ENCODE measurements around the gene FBXO17.
"Not testable (repeated sequence)": the region's sequence is repeated elsewhere in the genome, so short reads cannot be mapped to it uniquely, and the experiment has no call there.

FBXO17 gene

DNA sequence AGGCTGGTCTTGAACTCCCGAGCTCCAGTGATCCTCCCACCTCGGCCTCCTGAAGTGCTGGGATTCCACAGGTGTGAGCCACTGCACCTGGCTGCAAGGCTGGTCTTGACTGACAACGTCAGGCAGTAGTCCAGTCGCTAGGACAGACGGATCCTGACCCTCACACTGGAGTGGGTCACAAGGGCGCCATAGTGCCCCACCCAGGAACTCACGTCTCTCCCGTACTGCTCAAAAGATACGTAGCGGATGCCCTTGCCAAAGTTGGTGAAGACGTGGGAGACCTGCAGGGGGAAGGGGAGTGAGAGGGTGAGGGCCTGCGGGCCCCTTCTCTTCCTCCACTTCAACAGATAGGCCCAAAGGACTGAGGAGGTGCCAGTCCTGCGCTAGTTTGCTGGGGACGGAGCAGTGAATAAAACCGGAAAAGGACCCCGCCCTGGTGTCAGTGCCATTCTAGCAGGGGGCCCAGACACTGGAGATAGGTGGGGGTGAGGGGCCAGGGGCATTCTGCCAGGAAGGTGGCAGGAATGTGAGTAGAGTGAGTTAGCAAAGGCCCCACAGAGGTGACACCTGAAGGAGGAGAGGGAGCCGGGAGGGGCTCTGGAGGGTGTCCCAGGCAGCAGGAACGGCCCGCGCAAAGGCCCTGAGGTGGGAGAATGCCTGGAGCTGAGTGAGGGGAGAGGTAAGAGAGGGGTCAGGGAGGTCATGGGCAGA lies 32.9 kb downstream of the FBXO17 start:
- no peak for DNase-seq (ENCODE audit: low read depth)
- TF ChIP-seq, protein P1, sequence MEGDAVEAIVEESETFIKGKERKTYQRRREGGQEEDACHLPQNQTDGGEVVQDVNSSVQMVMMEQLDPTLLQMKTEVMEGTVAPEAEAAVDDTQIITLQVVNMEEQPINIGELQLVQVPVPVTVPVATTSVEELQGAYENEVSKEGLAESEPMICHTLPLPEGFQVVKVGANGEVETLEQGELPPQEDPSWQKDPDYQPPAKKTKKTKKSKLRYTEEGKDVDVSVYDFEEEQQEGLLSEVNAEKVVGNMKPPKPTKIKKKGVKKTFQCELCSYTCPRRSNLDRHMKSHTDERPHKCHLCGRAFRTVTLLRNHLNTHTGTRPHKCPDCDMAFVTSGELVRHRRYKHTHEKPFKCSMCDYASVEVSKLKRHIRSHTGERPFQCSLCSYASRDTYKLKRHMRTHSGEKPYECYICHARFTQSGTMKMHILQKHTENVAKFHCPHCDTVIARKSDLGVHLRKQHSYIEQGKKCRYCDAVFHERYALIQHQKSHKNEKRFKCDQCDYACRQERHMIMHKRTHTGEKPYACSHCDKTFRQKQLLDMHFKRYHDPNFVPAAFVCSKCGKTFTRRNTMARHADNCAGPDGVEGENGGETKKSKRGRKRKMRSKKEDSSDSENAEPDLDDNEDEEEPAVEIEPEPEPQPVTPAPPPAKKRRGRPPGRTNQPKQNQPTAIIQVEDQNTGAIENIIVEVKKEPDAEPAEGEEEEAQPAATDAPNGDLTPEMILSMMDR (conservative IDR thresholded peaks at IDR 0.05; ENCODE audit: low read depth, low read length): no peak
- no peak overlapping the region for H3K4me3 ChIP-seq (ENCODE audit: low read depth, low read length)

DNA sequence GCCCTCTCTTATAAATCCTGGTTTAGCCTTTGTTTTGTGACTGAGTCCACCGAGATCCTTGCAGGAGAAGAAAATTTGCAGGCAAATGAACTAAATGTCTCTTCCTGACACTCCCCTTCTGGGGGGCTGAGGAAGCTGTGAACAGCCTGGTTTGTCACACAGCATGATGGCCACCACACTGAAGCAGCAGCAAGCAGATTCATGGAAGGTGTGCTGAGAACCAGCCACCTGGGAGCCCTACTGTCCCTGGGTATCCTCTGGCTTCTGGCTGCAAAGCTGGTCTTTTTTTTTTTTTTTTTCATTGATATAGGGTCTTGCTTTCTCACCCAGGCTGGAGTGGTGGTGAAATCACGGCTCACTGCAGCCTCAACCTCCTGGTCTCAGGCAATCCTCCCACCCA lies 33.6 kb downstream of the FBXO17 start:
- TF ChIP-seq, protein P1 (conservative IDR thresholded peaks at IDR 0.05; ENCODE audit: low read depth, low read length): no peak
- no peak overlapping the region for H3K4me3 ChIP-seq (ENCODE audit: low read depth, low read length)
- DNase-seq (ENCODE audit: low read depth): no peak

DNA sequence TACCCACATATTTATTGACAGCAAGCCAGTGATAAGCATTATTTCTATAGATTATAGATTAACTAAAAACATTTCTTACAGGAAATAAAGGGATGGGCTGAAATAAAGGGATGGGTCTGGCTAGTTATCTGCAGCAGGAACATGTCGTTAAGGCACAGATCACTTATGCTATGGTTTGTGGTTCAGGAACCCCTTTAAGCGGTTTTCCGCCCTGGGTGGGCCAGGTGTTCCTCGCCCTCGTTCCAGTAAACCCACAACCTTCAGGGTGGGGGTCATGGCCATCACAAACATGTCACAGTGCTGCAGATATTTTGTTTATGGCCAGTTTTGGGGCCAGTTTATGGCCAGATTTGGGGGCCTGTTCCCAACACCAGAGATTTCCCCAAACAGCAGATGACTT lies 34.1 kb downstream of the FBXO17 start:
- DNase-seq (ENCODE audit: low read depth); H3K4me3 ChIP-seq (ENCODE audit: low read depth, low read length): not testable (repeated sequence)

DNA sequence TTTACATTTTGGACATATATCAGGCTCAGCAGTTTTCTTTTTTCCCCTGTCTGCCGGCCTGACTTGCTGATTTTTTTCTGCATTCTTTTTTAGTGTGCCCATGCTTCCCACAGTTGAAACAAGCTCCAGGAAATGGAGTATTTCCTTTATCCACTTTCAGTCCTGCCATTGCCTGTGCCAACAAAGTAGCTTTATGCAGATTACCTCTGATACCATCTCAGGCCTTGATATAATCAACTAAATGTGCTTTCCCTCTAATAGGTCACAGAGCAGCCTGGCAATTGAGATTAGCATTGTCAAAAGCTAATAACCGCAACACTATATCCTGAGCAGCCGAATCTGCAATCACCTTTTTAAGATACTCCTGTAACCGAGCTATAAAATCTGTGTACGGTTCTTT lies 35.6 kb downstream of the FBXO17 start:
- H3K4me3 ChIP-seq (ENCODE audit: low read depth, low read length): no peak overlapping the region
- no peak for DNase-seq (ENCODE audit: low read depth)
- TF ChIP-seq, protein P1 (conservative IDR thresholded peaks at IDR 0.05; ENCODE audit: low read depth, low read length): no peak

DNA sequence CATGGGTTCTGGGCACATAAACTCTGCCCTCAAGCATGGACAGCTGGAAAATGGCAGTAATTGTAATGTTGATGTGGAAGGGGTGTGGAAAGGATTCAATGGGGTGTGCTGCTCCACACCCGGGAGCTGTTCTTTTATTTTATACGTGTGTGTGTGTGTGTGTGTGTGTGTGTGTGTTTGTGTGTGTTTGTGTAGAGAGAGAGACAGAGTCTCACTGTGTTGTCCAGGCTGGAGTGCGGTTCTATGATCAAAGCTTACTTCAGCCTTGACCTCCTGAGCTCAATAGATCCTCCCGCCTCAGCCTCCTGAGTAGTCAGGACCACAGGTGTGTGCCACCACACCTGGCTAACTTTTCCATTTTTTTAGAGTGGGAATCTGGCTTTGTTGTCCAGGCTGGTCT lies 42.0 kb downstream of the FBXO17 start:
- no peak overlapping the region for H3K4me3 ChIP-seq (ENCODE audit: low read depth, low read length)
- no peak for DNase-seq (ENCODE audit: low read depth)
- TF ChIP-seq, protein P1 (conservative IDR thresholded peaks at IDR 0.05; ENCODE audit: low read depth, low read length): no peak

DNA sequence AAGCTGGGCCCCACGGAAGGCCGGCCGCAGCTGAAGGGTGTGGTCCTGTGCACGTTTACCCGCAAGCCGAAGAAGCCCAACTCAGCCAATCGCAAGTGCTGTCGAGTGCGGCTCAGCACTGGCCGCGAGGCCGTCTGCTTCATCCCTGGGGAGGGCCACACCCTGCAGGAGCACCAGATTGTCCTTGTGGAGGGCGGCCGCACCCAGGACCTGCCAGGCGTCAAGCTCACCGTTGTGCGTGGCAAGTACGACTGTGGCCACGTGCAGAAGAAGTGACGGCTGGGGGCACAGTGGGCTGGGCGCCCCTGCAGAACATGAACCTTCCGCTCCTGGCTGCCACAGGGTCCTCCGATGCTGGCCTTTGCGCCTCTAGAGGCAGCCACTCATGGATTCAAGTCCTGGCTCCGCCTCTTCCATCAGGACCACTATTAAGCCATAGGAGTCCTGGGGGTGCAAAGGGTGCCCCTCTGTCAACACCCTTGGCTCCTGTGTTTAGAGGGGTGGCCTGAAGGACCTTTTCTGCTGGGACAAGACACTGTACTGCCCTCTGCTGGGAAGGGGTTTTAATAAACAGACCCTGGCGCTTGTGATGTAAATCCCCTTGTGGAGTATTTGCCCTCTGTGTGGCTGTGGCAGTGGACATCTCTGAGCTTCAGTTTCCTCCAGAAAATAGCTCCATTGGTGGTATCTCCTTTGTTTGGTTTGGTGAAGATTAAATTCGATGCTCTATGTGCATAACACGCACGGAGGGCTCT lies 42.9 kb downstream of the FBXO17 start:
- TF ChIP-seq, protein P1 (conservative IDR thresholded peaks at IDR 0.05; ENCODE audit: low read depth, low read length): peak; percentile 64
- H3K4me3 ChIP-seq (ENCODE audit: low read depth, low read length): no peak overlapping the region
- peak; percentile 69 for DNase-seq (ENCODE audit: low read depth)

DNA sequence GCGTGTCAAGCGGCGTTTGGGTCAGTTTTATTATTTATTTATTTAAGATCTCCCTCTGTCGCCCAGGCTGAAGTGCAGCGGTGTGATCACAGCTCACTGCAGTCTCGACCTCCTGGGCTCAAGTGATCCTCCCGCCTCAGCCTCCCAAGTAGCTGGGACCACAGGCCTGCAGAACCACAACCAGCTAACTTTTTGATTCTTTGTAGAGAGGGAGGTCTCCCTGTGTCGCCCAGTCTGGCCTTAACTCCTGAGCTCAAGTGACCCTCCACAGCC lies 44.1 kb downstream of the FBXO17 start:
- peak overlapping the region; percentile 91 for H3K4me3 ChIP-seq (ENCODE audit: low read depth, low read length)

More for the DNA sequence above, 44.1 kb downstream of the FBXO17 start:
- no peak for DNase-seq (ENCODE audit: low read depth)
- TF ChIP-seq, protein P1 (conservative IDR thresholded peaks at IDR 0.05; ENCODE audit: low read depth, low read length): no peak
